Measurements from ENCODE around the gene SMYD3. TPM values are rescaled to one million over a fixed set of nuclear protein-coding genes. Genes with fewer than 3 reads are reported as not detected.

Gene SMYD3
- total RNA-seq, 3 donors from 2014 or later: 16.8 to 28.8 (median 19.5) TPM

DNA sequence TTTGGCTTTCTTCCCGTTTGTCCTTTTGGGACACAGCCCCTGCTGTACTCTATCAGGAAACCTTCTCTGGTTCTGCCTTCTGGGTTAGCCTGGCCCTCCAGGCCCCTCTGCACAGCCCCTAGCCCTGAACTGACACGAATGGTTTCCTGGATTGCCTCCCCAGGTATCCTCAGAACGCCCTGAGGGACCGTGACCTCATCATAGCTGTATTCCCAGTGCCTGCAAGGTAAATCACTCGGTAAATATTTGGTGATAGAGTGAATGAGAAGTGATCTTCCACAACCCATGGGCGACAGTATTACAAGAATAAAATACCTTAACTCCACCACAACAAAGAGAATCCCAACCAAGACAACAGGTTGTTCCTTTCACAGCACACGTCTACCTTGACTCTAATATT lies 637.2 kb downstream of the SMYD3 start:
- no peak for TF ChIP-seq POLR2AphosphoS5 (IDR thresholded peaks at IDR 0.05)
- TF ChIP-seq, protein P1, sequence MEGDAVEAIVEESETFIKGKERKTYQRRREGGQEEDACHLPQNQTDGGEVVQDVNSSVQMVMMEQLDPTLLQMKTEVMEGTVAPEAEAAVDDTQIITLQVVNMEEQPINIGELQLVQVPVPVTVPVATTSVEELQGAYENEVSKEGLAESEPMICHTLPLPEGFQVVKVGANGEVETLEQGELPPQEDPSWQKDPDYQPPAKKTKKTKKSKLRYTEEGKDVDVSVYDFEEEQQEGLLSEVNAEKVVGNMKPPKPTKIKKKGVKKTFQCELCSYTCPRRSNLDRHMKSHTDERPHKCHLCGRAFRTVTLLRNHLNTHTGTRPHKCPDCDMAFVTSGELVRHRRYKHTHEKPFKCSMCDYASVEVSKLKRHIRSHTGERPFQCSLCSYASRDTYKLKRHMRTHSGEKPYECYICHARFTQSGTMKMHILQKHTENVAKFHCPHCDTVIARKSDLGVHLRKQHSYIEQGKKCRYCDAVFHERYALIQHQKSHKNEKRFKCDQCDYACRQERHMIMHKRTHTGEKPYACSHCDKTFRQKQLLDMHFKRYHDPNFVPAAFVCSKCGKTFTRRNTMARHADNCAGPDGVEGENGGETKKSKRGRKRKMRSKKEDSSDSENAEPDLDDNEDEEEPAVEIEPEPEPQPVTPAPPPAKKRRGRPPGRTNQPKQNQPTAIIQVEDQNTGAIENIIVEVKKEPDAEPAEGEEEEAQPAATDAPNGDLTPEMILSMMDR (IDR thresholded peaks at IDR 0.05): no peak
- no peak for TF ChIP-seq POLR2A (IDR thresholded peaks at IDR 0.05)
- Histone ChIP-seq H3K9me3 (no peaks in the 10 kb centered on the region), H3K4me3 (no peak overlapping the region), H3K36me3 (no peaks in the 10 kb centered on the region), H3K27ac (no peak overlapping the region), H3K4me1 (no peaks in the 10 kb centered on the region), H3K27me3 (no peaks in the 10 kb centered on the region)
- intact Hi-C loops (cut with DNase I; ENCODE audit: low total_unique reads): no loop called here
- no peak for DNase-seq (ENCODE audit: low spot score in 2 of 2)

DNA sequence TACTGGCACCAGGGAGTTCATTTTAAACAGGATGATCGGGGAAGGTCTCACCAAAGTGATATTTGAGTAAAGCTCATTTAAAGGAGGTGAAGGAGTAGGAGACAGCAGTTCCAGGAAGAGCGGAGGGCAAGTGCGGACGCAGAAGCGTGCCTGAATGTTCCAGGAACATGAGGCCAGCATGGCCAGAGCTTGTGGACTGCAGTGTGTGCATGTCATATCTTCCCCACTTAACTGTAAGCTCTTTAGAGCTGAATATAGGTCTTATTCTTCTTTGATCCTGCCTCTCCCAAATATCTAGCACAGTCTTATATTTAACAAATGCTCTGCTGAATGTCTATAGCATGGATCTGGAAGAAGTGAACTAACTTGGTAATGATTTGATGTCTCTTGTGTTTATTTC lies 639.3 kb downstream of the SMYD3 start:
- DNase-seq (ENCODE audit: low spot score in 2 of 2): no peak
- intact Hi-C loops (cut with DNase I; ENCODE audit: low total_unique reads): no loop called here
- Histone ChIP-seq H3K36me3 (no peaks in the 10 kb centered on the region), H3K4me3 (no peak overlapping the region), H3K27ac (no peak overlapping the region), H3K4me1 (no peaks in the 10 kb centered on the region), H3K27me3 (no peaks in the 10 kb centered on the region), H3K9me3 (no peaks in the 10 kb centered on the region)
- TF ChIP-seq, protein P1 (IDR thresholded peaks at IDR 0.05): no peak
- no peak for TF ChIP-seq POLR2A (IDR thresholded peaks at IDR 0.05)
- TF ChIP-seq POLR2AphosphoS5 (IDR thresholded peaks at IDR 0.05): no peak

DNA sequence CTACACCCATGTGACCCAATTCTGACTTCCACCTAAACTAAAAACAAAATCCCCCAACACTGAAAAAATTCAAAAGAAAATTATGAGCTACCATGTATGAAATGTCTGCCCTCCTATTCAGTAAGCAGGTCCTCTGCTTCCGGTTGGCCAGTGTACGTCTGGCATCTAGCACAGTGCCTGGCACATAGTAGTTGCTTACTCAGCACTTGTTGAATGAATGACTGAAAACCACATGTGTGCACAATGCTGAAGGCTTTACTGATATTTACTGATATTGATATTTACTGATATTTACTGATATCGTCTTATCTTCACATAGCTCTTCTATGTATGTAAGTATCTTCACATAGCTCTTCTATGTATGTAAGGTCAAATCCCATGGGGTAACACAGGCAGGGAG lies 642.2 kb downstream of the SMYD3 start:
- Histone ChIP-seq H3K9me3 (no peaks in the 10 kb centered on the region), H3K27ac (no peak overlapping the region), H3K4me3 (no peak overlapping the region), H3K27me3 (no peaks in the 10 kb centered on the region), H3K4me1 (no peaks in the 10 kb centered on the region), H3K36me3 (no peaks in the 10 kb centered on the region)
- intact Hi-C loops (cut with DNase I; ENCODE audit: low total_unique reads): no loop called here
- DNase-seq (ENCODE audit: low spot score in 2 of 2): no peak
- no peak for TF ChIP-seq POLR2AphosphoS5 (IDR thresholded peaks at IDR 0.05)
- no peak for TF ChIP-seq POLR2A (IDR thresholded peaks at IDR 0.05)
- TF ChIP-seq, protein P1 (IDR thresholded peaks at IDR 0.05): no peak

DNA sequence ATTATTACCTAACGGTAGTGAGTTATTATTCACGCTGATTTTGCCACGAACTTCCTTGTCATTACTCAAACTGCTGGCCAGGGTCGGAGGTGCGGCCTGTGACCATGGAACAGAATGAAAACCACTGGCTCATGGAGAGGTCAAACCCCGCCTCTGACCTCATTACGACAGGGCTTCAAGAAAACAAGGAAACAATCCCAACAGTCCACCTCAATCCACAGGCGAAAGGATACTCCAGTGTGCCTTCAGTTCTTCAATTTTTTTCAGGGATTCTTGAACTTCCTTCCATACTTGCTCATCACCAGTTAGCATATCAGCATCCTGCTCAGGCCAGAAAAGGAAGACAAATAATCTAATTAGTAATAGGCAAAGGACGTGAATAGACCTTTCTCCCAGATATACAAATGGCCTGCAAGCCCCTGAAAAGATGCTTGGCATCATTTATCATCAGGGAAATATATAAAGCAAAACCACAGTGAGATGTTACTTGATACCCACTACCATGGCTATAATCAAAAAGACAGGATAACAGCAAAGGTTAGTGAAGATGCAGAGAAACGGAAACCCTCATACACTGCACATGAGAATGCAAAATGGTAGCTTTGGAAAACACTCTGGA lies 643.4 kb downstream of the SMYD3 start:
- Histone ChIP-seq H3K4me1 (no peaks in the 10 kb centered on the region), H3K4me3 (no peak overlapping the region), H3K27me3 (no peaks in the 10 kb centered on the region), H3K27ac (no peak overlapping the region), H3K36me3 (no peaks in the 10 kb centered on the region), H3K9me3 (no peaks in the 10 kb centered on the region)
- intact Hi-C loops (cut with DNase I; ENCODE audit: low total_unique reads): no loop called here
- TF ChIP-seq POLR2A (IDR thresholded peaks at IDR 0.05) (no peak), POLR2AphosphoS5 (IDR thresholded peaks at IDR 0.05) (no peak)
- TF ChIP-seq, protein P1 (IDR thresholded peaks at IDR 0.05): no peak
- no peak for DNase-seq (ENCODE audit: low spot score in 2 of 2)

DNA sequence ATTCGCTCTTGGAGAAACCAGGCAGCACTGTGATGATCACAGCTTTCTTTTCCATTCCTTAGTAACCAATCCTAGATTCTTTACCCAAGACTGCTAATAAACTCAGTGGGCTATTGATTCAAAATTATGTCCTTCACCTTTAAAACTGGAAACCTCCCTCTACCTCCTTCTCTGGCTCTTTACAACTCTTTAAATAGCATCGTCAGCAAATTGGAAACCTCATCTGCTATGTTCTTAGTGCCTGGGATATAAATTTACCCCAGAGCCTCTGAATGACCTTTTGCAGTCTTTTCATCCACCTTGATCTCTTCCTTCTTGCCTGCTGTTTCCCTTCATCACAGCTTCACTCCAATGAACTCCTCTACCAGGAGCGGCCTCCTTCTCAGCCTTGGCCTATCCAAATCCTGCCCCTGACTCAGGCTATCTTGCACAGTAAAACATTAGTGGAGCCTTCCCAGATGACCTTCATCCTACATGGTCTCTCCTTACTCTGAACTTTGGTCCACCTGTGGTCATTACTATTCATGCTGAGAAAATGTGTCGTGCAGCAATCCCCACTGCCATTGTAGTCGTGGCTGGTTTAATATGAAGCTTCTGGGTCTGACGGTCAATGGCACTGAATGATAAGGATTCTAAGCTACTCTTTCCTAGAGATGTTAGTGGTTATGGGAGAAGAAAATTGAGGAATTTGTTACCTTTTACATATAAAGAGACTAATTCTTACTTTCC lies 644.1 kb downstream of the SMYD3 start:
- Histone ChIP-seq H3K27ac (no peak overlapping the region), H3K27me3 (no peaks in the 10 kb centered on the region), H3K36me3 (no peaks in the 10 kb centered on the region), H3K4me1 (no peaks in the 10 kb centered on the region), H3K9me3 (no peaks in the 10 kb centered on the region), H3K4me3 (no peak overlapping the region)
- intact Hi-C loops (cut with DNase I; ENCODE audit: low total_unique reads): no loop called here
- TF ChIP-seq, protein P1 (IDR thresholded peaks at IDR 0.05): no peak
- TF ChIP-seq POLR2A (IDR thresholded peaks at IDR 0.05): no peak
- no peak for DNase-seq (ENCODE audit: low spot score in 2 of 2)
